Activated CD8-positive, alpha-beta memory T cell treated with anti-CD3 and anti-CD28 coated beads, Interleukin-2, amount 50 U/mL, for 4 hours (primary cell): ENCODE data around the gene HNRNPL.
"Not testable (repeated sequence)": the region's sequence is repeated elsewhere in the genome, so short reads cannot be mapped to it uniquely, and the experiment has no call there.

Source experiments
- DNase-seq: peaks from one replicate; pipeline ENCODE4 v3.0.0-alpha.2; 2020

HNRNPL gene

GRCh38 chr19:38843175-38843758 lies 6.5 kb downstream of the HNRNPL start:
- no peak for DNase-seq

- peak; percentile 59 for DNase-seq
These were observed 7.2 kb downstream of the HNRNPL start for GRCh38 chr19:38842439-38843174.

GRCh38 chr19:38841787-38842438 lies 7.9 kb downstream of the HNRNPL start:
- DNase-seq, result peak; percentile 41

- DNase-seq, result no peak
These were observed 8.5 kb downstream of the HNRNPL start for GRCh38 chr19:38841180-38841766.

- DNase-seq, result no peak
These were observed 9.2 kb downstream of the HNRNPL start for GRCh38 chr19:38840583-38840968.

DNA sequence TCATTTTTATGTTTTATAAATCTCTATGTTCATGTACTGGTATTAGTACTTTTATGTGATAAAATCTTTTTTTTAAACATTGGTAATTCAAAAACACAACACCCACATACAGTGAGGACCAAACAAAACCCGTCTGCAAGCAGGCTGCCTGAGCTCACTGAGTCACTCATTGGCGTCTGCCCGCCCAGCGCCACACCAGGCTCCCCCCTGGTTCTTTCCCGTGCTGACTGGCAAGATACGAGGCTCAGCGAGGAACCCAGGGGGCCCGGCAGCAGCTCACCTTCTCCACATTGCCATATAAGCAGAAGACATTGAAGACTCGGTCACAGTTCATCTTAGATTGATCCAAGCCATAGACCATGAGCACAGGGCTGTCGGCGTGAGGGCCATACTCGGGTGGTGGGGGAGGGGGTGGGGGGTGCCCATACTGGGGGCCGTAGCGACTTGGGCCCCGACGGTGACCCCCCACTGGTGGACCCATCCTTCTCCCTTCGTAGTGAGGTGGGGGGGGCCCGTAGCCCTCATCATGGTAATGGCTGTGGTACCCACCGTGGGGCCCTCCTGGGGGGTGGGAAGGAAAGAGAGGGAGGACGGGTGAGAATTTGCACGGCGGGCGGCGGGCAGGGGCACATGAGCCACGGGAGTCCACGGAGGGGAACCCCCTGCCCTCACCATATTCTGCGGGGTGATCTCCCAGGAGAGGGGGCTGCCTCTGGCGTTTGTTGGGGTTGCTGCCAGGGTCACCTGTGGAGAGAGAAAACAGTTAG lies 9.8 kb downstream of the HNRNPL start:
- no peak for DNase-seq

GRCh38 chr19:38838986-38839761 lies 10.6 kb downstream of the HNRNPL start:
- DNase-seq, result no peak

GRCh38 chr19:38838208-38838985 lies 11.4 kb downstream of the HNRNPL start:
- peak; percentile 63 for DNase-seq

- no peak for DNase-seq
These were observed 12.1 kb downstream of the HNRNPL start for GRCh38 chr19:38837656-38838121.

DNA sequence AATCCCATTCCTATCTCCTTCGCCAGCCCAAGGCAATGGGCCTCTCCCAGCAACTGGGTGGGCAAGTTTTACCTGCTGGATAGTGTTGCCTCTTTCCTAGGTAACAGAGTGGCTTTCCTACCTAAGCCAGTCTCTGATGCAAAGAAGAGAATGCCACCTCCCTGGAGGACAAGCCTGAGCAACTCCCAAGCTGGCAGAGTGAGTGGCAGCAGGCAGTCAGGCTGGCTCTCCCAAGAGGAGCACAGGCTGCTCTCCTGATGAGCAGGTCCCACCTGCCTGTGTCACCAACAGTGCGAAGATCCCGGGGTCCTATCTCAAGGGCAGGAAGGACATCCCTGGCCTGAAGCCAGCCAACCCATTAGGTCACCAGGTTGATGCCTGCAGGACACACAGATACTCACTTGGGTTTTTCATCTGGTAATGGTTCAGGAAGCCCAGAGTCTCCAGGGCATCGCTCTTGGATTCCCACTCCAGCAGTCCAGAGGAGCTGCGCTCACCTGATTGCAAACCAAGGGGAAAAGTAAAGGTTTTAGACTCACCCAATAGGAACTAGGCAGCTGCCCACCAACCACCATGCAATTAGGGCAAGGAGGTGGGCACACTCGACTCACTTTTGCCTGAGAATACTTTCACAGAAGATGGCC lies 12.7 kb downstream of the HNRNPL start:
- DNase-seq, result no peak

DNA sequence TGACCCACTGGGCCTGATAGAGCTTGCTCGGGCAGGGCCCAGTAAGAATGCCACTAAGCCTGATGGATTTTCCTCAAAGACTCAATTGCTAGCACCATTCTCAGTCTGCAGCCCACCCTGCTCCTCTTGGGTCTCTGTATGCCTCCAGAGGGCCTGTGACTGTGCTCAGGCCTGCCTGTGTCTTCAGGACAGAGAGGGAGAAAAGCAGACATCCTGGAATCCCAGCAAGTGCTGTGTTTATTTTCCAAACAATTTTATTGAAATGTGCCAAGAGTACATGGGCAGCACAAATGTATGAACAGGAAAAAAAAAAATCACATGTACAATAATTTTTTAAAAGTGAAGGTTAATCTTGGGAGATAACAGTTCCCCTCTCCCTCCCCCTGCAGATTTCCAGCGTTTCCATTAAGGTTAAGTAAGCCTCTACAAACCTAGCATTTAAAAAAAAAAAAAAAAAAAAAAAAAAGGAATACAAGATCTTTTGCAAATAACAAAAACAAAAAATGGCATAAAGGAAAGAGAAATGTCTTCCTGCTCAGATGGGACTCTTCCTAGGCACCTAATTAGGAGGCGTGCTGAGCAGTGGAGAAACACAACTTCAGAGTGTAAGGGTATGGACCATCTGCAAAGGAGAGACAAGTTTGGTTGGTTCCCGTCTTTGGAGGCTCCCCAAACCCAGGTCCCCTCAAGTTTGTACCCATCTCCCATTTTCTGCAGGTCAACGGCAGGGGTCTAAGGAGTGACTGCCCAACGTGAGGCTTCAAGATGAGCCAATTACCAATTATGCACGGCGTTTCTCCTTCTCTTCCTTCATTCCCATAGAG lies 13.4 kb downstream of the HNRNPL start:
- DNase-seq, result no peak

DNA sequence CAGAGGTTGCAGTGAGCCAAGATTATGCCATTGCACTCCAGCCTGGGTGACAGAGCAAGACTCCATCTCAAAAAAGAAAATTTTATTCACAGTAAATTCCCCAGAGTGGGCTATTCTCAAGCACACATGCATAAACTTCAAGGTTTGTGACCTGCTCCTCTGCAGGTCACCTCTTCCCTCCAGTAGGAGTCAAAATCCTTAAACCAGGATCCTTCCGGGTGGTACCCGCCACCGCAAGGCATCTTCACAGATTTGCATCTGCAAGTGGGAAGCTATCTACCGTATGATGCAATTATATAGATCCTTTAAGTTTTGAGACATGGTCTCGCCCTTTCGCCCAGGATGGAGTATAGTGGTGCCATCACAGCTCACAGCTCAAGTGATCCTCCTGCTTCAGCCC lies 15.2 kb downstream of the HNRNPL start:
- DNase-seq, result no peak

DNA sequence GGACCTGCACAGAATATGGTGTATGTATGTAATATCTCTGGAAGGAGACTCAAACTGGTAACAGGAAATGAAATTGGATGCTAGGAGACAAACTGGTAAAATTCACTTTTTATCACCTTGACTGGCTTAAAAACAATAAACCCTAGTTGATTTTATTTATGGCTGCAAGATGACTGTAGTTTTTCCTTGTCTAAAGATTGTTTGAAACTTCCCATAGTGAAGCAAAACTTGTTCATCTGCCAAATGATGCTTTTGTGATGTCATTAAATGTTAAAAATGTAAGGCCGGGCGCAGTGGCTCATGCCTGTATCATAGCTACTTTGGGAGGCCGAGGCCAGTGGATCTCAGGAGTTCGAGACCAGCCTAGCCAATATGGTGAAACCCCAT lies 15.7 kb downstream of the HNRNPL start:
- DNase-seq, result no peak

DNA sequence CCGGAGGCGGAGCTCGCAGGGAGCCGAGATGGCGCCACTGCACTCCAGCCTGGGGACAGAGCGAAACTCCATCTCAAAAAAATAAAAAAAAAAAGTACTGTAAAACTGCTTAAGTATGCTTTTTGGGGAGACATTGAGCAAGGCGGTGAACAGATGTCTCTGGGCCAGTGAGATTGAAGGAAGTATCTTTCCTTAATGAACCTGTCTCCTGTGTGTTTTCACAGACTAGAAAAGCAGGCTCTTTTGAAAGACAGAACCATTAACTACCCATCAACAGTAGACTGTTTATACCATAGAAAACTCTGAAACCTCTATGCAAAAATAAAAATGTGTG lies 16.7 kb downstream of the HNRNPL start:
- DNase-seq, result no peak

DNA sequence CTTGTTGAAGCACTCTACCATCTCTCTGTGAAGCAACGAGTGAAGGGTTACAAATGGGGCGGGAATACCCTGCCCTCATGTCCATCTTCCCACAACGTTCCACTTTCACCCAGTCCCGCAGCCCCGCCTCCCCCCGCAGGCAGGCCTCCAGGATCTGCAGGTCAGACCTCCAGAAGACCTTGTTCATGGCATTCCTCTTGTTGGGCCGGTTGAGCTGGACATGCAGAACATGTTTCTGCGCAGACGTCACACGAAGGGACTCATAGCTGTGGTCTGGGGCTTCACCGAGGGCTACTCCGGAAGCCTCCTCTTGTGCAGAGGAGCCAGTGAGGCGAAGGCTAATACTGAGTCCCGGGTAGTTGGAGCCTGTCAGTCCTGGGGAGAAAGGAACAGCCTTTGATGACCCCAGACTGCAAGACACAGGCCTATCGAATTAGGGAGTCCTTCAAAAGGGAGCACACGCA lies 18.6 kb downstream of the HNRNPL start:
- no peak for DNase-seq

DNA sequence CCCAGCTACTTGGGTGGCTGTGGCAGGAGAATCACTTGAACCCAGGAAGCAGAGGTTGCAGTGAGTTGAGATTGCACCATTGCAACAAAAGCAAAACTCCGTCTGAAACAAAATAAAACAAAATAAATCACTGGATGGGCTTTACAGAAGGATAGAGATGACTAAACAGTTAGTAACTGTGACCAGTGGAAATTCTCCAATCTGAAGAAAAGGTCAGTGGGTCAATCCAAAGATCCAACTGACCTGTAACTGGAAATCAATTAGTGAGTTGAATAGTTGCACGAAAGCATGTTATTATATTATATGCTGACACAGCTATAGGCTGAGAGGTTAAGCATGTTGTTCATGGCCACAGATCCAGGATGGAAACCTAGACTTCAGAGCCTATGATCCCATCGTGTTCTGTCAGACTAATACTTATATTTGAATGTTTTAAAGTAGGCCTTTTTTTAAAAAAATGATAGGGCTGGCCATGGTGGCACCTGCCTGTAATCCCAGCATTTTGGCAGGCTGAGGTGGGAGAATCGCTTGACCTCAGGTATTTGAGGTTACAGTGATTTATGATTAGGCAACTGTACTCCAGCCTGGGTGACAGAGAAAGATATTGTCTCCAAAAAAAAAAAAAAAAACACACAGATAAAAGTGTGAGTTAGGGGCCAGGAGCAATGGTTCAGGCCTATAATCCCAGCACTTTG lies 19.6 kb downstream of the HNRNPL start:
- DNase-seq, result no peak

DNA sequence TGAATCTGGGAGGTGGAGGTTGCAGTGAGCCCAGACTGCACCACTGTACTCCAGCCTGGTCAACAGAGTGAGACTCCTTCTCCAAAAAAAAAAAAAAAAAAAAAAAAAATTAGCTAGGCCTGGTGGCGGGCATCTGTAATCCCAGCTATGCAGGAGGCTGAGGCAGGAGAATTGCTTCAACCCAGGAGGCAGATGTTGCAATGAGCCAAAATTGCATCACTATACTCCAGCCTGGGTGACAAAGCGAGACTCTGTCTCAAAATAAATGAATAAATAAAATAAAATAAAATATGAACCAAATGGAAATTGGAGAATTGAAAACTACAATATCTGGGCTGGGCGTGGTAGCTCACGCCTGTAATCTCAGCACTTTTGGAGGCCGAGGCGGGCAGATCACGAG lies 20.6 kb downstream of the HNRNPL start:
- DNase-seq, result not testable (repeated sequence)

- no peak for DNase-seq
These were observed 22.8 kb downstream of the HNRNPL start for GRCh38 chr19:38826856-38827551.

DNA sequence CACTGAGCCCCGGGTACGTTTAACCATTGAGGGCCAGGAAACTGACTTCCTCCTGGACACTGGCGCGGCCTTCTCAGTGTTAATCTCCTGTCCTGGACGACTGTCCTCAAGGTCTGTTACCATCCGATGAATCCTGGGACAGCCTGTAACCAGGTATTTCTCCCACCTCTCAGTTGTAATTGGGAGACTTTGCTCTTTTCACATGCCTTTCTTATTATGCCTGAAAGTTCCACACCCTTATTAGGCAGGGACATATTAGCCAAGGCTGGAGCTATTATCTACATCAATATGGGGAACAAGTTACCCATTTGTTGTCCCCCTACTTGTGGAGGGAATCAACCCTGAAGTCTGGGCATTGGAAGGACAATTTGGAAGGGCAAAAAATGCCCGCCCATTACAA lies 23.9 kb downstream of the HNRNPL start:
- not testable (repeated sequence) for DNase-seq
